ENCODE measurements around the gene ABHD5.

Gene ABHD5

DNA sequence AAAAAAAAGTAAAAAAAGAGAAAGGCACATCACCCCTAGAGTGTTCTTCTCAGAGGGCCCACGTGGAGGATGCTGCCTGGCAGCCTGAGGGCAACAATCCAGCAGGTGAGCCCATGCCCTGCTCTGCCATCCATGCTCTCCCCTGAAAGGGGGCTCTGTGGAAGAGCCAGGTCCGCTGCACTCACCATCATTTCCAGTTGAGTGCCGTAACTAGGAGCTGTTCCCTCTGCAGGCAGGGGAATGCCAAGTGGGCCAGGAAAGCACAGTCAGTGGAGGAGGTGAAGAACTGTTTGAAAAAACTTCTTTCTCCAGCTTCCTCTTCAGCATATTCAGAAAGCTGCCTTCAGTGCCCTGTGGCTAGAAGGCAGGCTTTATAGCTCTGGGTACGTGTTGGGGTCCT, 84.1 kb downstream of the ABHD5 start:
- TF ChIP-seq CTCF (conservative IDR thresholded peaks at IDR 0.05), result no peak
- TF ChIP-seq ZFX (IDR thresholded peaks at IDR 0.05), result no peak
- no peak overlapping the region for H3K27ac ChIP-seq

GRCh38 chr3:43776101-43776500, 85.4 kb downstream of the ABHD5 start:
- H3K27ac ChIP-seq, result no peak overlapping the region
- TF ChIP-seq ZFX (IDR thresholded peaks at IDR 0.05) (no peak), CTCF (conservative IDR thresholded peaks at IDR 0.05) (no peak)

DNA sequence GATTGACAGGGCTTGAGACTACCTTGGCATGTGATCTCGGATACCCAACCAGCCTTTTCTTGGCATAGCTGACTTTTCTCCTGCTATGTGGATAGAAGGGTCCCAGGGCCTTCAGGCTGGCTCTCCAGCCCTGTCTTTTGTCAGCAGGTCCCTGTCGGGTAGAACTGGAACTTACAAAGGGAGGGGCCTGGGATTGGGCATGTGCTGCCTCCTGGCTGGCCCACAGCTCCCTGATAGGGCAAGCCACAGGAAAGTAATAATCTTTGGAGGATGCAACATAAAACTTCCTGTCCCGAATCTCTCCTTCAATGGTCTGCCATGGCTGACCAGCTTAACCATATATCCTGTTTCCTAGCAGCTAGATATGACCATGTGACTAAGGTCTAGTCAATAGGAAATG, 89.1 kb downstream of the ABHD5 start:
- TF ChIP-seq CTCF (conservative IDR thresholded peaks at IDR 0.05) (no peak), ZFX (IDR thresholded peaks at IDR 0.05) (no peak)
- H3K27ac ChIP-seq, result no peak overlapping the region

DNA sequence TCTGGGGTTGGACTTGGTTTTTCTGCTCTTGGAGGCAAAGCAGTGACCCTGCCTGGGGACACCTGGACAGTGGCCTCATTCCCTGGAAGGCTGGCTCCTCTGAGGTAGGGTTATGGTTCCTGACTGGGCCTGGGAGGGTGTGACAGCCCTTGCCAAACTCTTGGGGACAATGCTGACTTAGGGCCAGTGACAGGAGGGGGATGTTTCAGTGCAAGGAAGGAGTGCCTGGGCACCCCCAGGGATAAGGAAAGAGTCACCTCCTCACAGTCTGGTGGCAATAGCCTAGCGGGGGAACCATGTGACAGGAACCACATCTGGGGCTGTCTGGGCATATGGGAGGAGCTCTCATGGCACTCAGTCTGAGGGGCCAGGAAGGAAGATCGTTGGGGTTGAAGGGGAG, 91.8 kb downstream of the ABHD5 start:
- no peak for TF ChIP-seq CTCF (conservative IDR thresholded peaks at IDR 0.05)
- TF ChIP-seq ZFX (IDR thresholded peaks at IDR 0.05), result no peak
- H3K27ac ChIP-seq, result no peak overlapping the region

All from C4-2B (cell line).